GM19193 (cell line): Measurements from ENCODE around the gene CYP2D6.

ENCODE experiments used
- POLR2A ChIP-seq: IDR thresholded peaks from 4 replicates; pipeline ENCODE4 v1.6.1; 2011; ENCODE audit not compliant: insufficient read depth, insufficient read length; ENCODE audit errors: extremely low read depth

The CYP2D6 gene

DNA sequence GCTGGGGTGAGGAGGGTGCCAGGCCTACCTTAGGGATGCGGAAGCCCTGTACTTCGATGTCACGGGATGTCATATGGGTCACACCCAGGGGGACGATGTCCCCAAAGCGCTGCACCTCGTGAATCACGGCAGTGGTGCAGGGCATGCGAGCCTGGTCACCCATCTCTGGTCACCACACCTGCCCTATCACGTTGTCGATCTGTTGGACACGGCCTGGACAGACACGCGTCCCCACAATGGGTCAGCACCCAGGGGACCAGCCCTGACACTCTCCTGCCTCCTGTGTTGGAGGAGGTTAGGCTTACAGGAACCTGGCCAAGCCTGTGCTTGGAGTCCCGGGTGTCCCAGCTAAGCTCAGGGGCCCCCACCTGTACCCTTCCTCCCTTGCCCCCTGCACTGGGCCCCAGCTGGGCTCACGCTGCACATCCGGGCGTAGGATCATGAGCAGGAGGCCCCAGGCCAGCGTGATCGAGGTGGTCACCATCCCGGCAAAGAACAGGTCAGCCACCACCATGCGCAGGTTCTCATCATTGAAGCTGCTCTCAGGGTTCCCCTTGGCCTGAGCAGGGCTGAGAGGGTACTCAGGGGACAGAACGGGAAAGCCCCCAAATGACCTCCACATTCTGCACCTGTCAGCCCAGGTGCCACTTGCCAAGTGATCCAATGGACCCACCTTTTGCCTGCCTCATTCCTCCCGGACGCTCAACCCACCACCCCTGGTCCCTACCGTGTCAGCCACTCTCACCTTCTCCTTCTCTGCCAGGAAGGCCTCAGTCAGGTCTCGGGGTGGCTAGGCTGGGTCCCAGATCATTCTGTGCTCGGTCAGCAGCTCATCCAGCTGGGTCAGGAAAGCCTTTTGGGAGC is 20.3 kb upstream of the CYP2D6 start:
- no peak for TF ChIP-seq POLR2A

DNA sequence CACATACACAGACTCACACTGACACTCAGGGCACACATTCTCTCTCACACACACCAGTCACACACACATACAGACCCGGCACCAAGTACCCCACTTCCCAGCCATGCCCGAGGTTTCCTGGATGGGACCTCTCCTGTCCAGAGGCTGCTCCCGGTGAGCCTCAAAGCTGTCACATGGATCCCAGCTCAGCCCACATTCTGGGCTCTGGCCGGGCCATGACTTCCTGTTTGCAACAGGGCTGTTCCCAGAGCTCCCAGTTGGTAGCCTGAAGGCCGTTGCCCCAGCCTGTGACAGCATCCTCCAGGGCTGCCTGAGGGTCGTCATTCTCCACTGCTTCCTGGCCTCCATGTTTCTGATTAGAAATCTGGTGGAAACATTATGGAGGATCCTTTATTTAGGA is 14.6 kb upstream of the CYP2D6 start:
- no peak for TF ChIP-seq POLR2A

GRCh38 chr22:42142771-42143461 is 12.3 kb upstream of the CYP2D6 start:
- no peak for TF ChIP-seq POLR2A

- no peak for TF ChIP-seq POLR2A
Measured at GRCh38 chr22:42138972-42139371, 8.4 kb upstream of the CYP2D6 start.

DNA sequence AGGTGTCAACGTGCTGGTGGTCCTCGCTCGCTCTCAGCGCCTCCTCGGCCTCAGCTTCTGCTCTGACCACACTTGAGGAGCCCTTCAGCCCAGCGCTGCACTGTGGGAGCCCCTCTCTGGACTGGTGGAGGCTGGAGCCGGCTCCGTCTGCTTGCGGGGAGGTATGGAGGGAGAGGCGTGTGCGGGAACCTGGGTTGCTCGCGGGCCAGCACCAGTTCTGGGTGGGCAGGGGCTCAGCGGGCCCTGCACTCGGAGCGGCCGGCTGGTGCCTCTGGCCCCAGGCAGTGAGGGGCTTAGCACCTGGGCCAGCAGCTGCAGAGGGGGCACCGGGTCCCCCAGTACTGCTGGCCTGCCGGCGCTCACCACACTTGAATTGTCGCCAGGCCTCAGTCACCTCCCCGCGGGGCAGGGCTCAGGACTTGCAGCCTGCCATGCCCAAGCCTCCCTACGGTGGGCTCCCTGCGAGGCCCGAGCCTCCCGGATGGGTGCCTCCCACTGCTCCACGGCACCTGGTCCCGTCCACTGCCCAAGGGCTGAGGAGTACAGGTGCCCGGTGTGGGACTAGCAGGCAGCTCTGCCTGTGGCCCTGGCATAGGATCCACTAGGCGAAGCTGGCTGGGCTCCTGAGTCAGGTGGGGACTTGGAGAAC is 7.6 kb upstream of the CYP2D6 start:
- no peak for TF ChIP-seq POLR2A

- TF ChIP-seq POLR2A = no peak
Measured at GRCh38 chr22:42134100-42135020, 3.8 kb upstream of the CYP2D6 start.

- no peak for TF ChIP-seq POLR2A
Measured at GRCh38 chr22:42132457-42132856, 1.8 kb upstream of the CYP2D6 start.

GRCh38 chr22:42131562-42131961 is 952 bp upstream of the CYP2D6 start:
- no peak for TF ChIP-seq POLR2A

DNA sequence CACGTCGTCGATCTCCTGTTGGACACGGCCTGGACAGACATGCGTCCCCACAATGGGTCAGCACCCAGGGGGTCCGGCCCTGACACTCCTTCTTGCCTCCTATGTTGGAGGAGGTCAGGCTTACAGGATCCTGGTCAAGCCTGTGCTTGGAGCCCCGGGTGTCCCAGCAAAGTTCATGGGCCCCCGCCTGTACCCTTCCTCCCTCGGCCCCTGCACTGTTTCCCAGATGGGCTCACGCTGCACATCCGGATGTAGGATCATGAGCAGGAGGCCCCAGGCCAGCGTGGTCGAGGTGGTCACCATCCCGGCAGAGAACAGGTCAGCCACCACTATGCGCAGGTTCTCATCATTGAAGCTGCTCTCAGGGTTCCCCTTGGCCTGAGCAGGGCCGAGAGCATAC is 3.0 kb downstream of the CYP2D6 start:
- no peak for TF ChIP-seq POLR2A

GRCh38 chr22:42116848-42117424 is 13.7 kb downstream of the CYP2D6 start:
- no peak for TF ChIP-seq POLR2A

- no peak for TF ChIP-seq POLR2A
Measured at GRCh38 chr22:42114721-42115120, 15.9 kb downstream of the CYP2D6 start.

- no peak for TF ChIP-seq POLR2A
Measured at GRCh38 chr22:42111798-42112197, 18.8 kb downstream of the CYP2D6 start.

- no peak for TF ChIP-seq POLR2A
Measured at GRCh38 chr22:42108848-42109247, 21.8 kb downstream of the CYP2D6 start.

DNA sequence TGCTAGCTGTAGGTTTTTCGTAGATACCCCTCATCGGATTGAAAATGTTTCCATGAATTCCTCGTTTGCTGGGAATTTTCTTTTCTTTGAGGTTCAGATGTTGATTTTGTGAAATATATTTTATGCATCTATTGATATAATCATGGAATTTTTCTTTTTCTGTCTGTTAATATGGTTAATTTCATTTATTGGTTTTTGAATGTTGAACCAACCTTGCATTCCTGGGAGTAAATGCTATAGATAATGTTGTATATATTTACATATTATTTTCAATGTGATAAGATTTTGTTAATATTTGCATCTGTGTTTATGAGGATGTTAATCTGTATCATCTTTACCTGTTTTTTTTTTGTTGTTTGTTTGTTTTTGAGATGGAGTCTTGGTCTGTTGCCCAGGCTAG is 29.4 kb downstream of the CYP2D6 start:
- TF ChIP-seq POLR2A = no peak
